Measurements from ENCODE around the gene CYB561D1.

Gene CYB561D1

DNA sequence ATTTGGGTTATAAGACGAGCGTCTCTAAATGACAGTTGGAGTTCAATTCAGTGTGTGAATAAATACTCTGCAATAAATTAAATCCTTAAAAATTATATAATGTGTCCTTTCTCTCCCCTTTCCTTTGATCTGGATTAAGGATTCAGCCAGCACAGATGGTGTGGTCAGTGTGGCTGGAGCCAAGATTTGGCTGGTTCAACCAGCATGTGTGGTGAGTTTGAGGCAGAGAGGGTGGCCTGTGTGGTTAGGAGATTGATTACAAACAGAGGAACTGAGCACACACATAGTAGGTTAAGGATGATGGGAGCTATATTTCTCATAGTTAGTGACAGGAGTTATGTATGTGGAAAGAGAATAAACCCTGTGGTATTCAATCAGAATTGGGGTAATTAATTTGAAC lies 29.8 kb downstream of the CYB561D1 start:
- no peak overlapping the region for H3K4me3 Mint-ChIP-seq

DNA sequence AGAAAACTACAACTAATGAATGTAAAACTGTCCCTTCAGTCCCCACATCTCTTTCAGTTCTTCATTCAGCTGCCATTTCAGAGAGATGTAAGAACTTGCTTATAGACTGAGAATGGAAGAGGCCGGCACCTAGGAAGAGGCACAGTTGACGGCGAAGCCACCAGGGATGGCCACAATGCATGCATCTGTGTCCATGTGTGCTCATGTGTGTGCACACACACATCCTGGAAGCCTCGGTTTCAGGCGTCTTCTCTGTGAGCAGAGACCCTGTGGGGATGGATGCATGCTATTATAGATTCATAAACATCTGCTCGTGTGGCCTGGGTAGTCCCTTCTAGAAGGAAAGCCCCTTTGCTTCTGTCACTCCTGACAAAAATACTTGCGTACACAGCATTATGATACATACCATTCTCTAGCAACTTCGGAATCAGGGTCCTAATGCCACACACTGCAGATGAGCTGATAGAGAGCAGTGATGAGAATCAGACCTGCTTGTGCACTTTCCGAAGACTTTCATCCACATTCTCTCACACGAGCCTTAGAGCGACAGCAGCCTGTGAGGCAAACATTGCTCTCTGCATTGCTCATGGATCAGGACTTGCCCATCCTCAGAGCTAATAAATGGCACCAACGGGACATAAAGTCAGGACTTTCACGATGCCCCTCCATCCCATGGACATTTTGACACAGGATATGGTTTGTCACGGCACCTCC lies 33.4 kb downstream of the CYB561D1 start:
- H3K27ac Mint-ChIP-seq, result no peak overlapping the region
- no peaks in the 10 kb centered on the region for H3K36me3 Mint-ChIP-seq (ENCODE audit: low read depth)
- no peak overlapping the region for H3K4me3 Mint-ChIP-seq
- H3K4me1 Mint-ChIP-seq (ENCODE audit: low read depth), result peaks cover 14% of the 10 kb centered on the region
- H3K9me3 Mint-ChIP-seq, result no peaks in the 10 kb centered on the region
- H3K27me3 Mint-ChIP-seq (ENCODE audit: low read depth), result peaks cover 21% of the 10 kb centered on the region

More for the DNA sequence above, 29.8 kb downstream of the CYB561D1 start:
- H3K9me3 Mint-ChIP-seq, result no peaks in the 10 kb centered on the region
- H3K27ac Mint-ChIP-seq, result no peak overlapping the region
- H3K36me3 Mint-ChIP-seq (ENCODE audit: low read depth), result no peaks in the 10 kb centered on the region
- H3K4me1 Mint-ChIP-seq (ENCODE audit: low read depth), result no peaks in the 10 kb centered on the region
- peaks cover 35% of the 10 kb centered on the region for H3K27me3 Mint-ChIP-seq (ENCODE audit: low read depth)

DNA sequence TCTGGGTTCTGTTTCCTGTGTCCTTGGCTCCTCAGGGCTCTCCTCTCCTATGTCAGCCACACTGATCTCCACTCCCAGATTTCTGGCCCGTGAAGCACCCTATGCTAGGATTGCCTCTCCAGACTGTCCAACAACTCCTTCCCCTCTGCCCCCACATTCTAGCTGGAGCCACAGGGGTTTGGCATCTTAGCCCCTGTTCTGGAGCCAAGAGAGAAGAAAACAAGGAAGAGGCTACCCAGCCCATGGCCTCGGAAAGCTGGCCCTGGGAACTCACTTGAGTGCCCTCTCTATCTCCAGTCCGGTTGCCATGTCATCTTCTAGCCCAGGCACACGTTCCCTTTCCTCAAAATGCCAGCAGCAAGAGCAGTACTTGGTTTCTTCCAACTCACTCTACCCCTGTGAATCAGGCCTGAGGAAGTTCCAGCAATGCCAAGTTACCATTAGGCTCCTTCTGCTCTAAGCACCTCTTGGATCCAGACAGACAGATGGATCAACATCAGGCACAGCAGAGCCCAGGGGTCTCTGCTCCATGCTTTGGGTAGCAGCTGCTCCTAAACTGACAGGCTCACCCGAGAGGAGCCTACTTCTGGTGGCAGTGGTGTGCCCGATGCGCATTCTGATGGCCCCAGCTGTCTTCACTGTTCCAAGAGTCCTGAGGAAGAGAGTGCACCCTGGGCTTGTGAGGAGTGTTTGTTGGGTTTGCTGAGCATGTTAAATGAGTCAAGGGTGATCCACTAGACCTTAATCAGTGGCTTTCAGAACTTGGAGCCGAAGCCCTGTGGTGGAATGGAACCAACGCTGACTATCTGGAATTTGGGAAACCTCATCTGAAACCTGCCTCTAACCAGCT lies 34.2 kb downstream of the CYB561D1 start:
- H3K27me3 Mint-ChIP-seq (ENCODE audit: low read depth), result peaks cover 16% of the 10 kb centered on the region
- no peaks in the 10 kb centered on the region for H3K36me3 Mint-ChIP-seq (ENCODE audit: low read depth)
- no peak overlapping the region for H3K27ac Mint-ChIP-seq
- H3K4me1 Mint-ChIP-seq (ENCODE audit: low read depth), result peaks cover 20% of the 10 kb centered on the region
- no peaks in the 10 kb centered on the region for H3K9me3 Mint-ChIP-seq
- H3K4me3 Mint-ChIP-seq, result no peak overlapping the region

GRCh38 chr1:109528712-109529111 lies 34.8 kb downstream of the CYB561D1 start:
- Mint-ChIP-seq H3K4me1 (ENCODE audit: low read depth) (peaks cover 20% of the 10 kb centered on the region), H3K9me3 (no peaks in the 10 kb centered on the region), H3K27ac (peak overlapping the region; percentile 39), H3K4me3 (no peak overlapping the region), H3K36me3 (ENCODE audit: low read depth) (no peaks in the 10 kb centered on the region), H3K27me3 (ENCODE audit: low read depth) (peaks cover 16% of the 10 kb centered on the region)

GRCh38 chr1:109529881-109530456 lies 36.1 kb downstream of the CYB561D1 start:
- peaks cover 11% of the 10 kb centered on the region for H3K27me3 Mint-ChIP-seq (ENCODE audit: low read depth)
- H3K27ac Mint-ChIP-seq, result no peak overlapping the region
- no peaks in the 10 kb centered on the region for H3K9me3 Mint-ChIP-seq
- no peak overlapping the region for H3K4me3 Mint-ChIP-seq
- H3K4me1 Mint-ChIP-seq (ENCODE audit: low read depth), result peaks cover 20% of the 10 kb centered on the region
- H3K36me3 Mint-ChIP-seq (ENCODE audit: low read depth), result no peaks in the 10 kb centered on the region

GRCh38 chr1:109530457-109531087 lies 36.7 kb downstream of the CYB561D1 start:
- H3K4me1 Mint-ChIP-seq (ENCODE audit: low read depth), result peaks cover 20% of the 10 kb centered on the region
- peak overlapping the region; percentile 13 for H3K4me3 Mint-ChIP-seq
- H3K36me3 Mint-ChIP-seq (ENCODE audit: low read depth), result no peaks in the 10 kb centered on the region
- peaks cover 11% of the 10 kb centered on the region for H3K27me3 Mint-ChIP-seq (ENCODE audit: low read depth)
- no peak overlapping the region for H3K27ac Mint-ChIP-seq
- no peaks in the 10 kb centered on the region for H3K9me3 Mint-ChIP-seq

- no peaks in the 10 kb centered on the region for H3K9me3 Mint-ChIP-seq
- H3K27me3 Mint-ChIP-seq (ENCODE audit: low read depth), result peaks cover 7% of the 10 kb centered on the region
- peaks cover 20% of the 10 kb centered on the region for H3K4me1 Mint-ChIP-seq (ENCODE audit: low read depth)
- H3K36me3 Mint-ChIP-seq (ENCODE audit: low read depth), result no peaks in the 10 kb centered on the region
- H3K4me3 Mint-ChIP-seq, result peak overlapping the region; percentile 13
- H3K27ac Mint-ChIP-seq, result peak overlapping the region; percentile 62
Observed at GRCh38 chr1:109531380-109531779, 37.5 kb downstream of the CYB561D1 start.

DNA sequence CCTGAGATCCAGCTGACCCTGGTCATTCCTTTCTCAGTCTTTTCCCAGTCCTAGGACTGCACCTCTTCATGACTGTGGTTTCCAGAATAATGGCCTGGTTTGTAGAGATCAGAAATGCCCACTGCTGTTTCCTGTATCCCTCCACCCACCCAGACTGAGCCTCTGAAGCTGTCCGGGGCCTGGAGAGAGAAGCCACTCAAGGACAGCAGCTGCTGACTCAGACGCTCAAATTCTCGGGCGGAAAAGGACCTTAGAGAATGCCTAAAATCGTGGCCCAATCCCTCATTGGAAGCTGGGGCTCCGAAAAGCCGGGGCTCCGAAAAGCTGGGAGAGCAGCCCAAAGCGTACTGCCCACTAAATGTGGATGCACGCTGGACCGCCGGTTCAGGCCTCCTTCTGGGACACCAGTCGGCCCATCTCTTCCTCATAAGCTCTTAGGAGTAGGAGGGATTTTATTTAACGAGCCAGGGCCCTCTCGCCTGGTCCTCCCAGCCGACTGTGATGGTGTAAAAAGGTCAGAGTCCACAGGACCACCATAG lies 38.0 kb downstream of the CYB561D1 start:
- H3K36me3 Mint-ChIP-seq (ENCODE audit: low read depth), result no peaks in the 10 kb centered on the region
- no peaks in the 10 kb centered on the region for H3K9me3 Mint-ChIP-seq
- peaks cover 20% of the 10 kb centered on the region for H3K4me1 Mint-ChIP-seq (ENCODE audit: low read depth)
- no peak overlapping the region for H3K4me3 Mint-ChIP-seq
- H3K27ac Mint-ChIP-seq, result peak overlapping the region; percentile 86
- peaks cover 2% of the 10 kb centered on the region for H3K27me3 Mint-ChIP-seq (ENCODE audit: low read depth)

- Mint-ChIP-seq H3K27ac (peak overlapping the region; percentile 86), H3K36me3 (ENCODE audit: low read depth) (no peaks in the 10 kb centered on the region), H3K4me1 (ENCODE audit: low read depth) (peaks cover 20% of the 10 kb centered on the region), H3K9me3 (no peaks in the 10 kb centered on the region), H3K27me3 (ENCODE audit: low read depth) (no peaks in the 10 kb centered on the region), H3K4me3 (peak overlapping the region; percentile 65)
Observed at GRCh38 chr1:109532365-109533136, 38.7 kb downstream of the CYB561D1 start.

GRCh38 chr1:109534307-109534858 lies 40.5 kb downstream of the CYB561D1 start:
- Mint-ChIP-seq H3K4me3 (no peak overlapping the region), H3K4me1 (ENCODE audit: low read depth) (peaks cover 20% of the 10 kb centered on the region), H3K27ac (no peak overlapping the region), H3K36me3 (ENCODE audit: low read depth) (no peaks in the 10 kb centered on the region), H3K9me3 (no peaks in the 10 kb centered on the region), H3K27me3 (ENCODE audit: low read depth) (no peaks in the 10 kb centered on the region)

- H3K27ac Mint-ChIP-seq, result no peak overlapping the region
- H3K9me3 Mint-ChIP-seq, result no peaks in the 10 kb centered on the region
- peaks cover 20% of the 10 kb centered on the region for H3K4me1 Mint-ChIP-seq (ENCODE audit: low read depth)
- H3K36me3 Mint-ChIP-seq (ENCODE audit: low read depth), result no peaks in the 10 kb centered on the region
- no peak overlapping the region for H3K4me3 Mint-ChIP-seq
- H3K27me3 Mint-ChIP-seq (ENCODE audit: low read depth), result no peaks in the 10 kb centered on the region
Observed at GRCh38 chr1:109535481-109535880, 41.6 kb downstream of the CYB561D1 start.

GRCh38 chr1:109535971-109536491 lies 42.1 kb downstream of the CYB561D1 start:
- H3K4me3 Mint-ChIP-seq, result no peak overlapping the region
- H3K27me3 Mint-ChIP-seq (ENCODE audit: low read depth), result no peaks in the 10 kb centered on the region
- H3K9me3 Mint-ChIP-seq, result no peaks in the 10 kb centered on the region
- H3K4me1 Mint-ChIP-seq (ENCODE audit: low read depth), result peaks cover 17% of the 10 kb centered on the region
- no peaks in the 10 kb centered on the region for H3K36me3 Mint-ChIP-seq (ENCODE audit: low read depth)
- no peak overlapping the region for H3K27ac Mint-ChIP-seq

GRCh38 chr1:109537450-109538178 lies 43.7 kb downstream of the CYB561D1 start:
- Mint-ChIP-seq H3K9me3 (no peaks in the 10 kb centered on the region), H3K36me3 (ENCODE audit: low read depth) (no peaks in the 10 kb centered on the region), H3K4me1 (ENCODE audit: low read depth) (peaks cover 3% of the 10 kb centered on the region), H3K27me3 (ENCODE audit: low read depth) (no peaks in the 10 kb centered on the region), H3K27ac (no peak overlapping the region), H3K4me3 (no peak overlapping the region)

Measured in T-helper 1 cell treated with Interleukin-12 subunit alpha and Interleukin-12 subunit beta and Interleukin-4 antibody, amounts not matched to agents 30 μg/mL and 1 μg/mL, for 36 hours (primary cell).